RWPE2 (cell line): ENCODE data around the gene B4GALNT3.

Experiments
- ATAC-seq: fragments of 200-7000 bp; cut with Tn5 transposase; 3 replicates; pipeline ENCODE4 v1.9.1; 2021; ENCODE audit warnings: low read depth
- DNase-seq: peaks from one replicate; pipeline ENCODE4 v3.0.0-alpha.2; 2020; ENCODE audit warnings: low spot score
- H3K27ac ChIP-seq: fragments of 450-650 bp; 2 replicates; pipeline ENCODE4 v1.5.1; 2017; ENCODE audit warnings: mild to moderate bottlenecking; ENCODE audit not compliant: poor library complexity, severe bottlenecking
- H3K27me3 ChIP-seq: fragments of 250-450 bp; sonication (Bioruptor Pico); 2 replicates; pipeline ENCODE4 v1.5.1; 2021; ENCODE audit warnings: mild to moderate bottlenecking, moderate library complexity; ENCODE audit not compliant: insufficient read depth, poor library complexity, severe bottlenecking
- H3K36me3 ChIP-seq: fragments of 250-450 bp; sonication (Bioruptor Pico); 2 replicates; pipeline ENCODE4 v1.5.1; 2020; ENCODE audit warnings: low read depth, mild to moderate bottlenecking, moderate library complexity
- H3K4me1 ChIP-seq: fragments of 250-450 bp; sonication (Bioruptor Pico); 2 replicates; pipeline ENCODE4 v1.5.1; 2021; ENCODE audit warnings: mild to moderate bottlenecking, moderate library complexity; ENCODE audit not compliant: insufficient read depth, poor library complexity, severe bottlenecking
- H3K4me3 ChIP-seq: fragments of 250-450 bp; sonication (Bioruptor Pico); 2 replicates; pipeline ENCODE4 v1.5.1; 2021; ENCODE audit warnings: mild to moderate bottlenecking, moderate library complexity; ENCODE audit not compliant: severe bottlenecking
- H3K9me3 ChIP-seq: fragments of 250-450 bp; sonication (Bioruptor Pico); 2 replicates; pipeline ENCODE4 v1.5.1; 2021; ENCODE audit warnings: mild to moderate bottlenecking, moderate library complexity; ENCODE audit not compliant: severe bottlenecking
- TF ChIP-seq, protein P1 (sequence below): fragments of 450-650 bp; IDR thresholded peaks from one replicate; pipeline ENCODE4 v1.5.1; 2017; ENCODE audit warnings: mild to moderate bottlenecking, moderate library complexity; ENCODE audit not compliant: poor library complexity, severe bottlenecking

The B4GALNT3 gene

DNA sequence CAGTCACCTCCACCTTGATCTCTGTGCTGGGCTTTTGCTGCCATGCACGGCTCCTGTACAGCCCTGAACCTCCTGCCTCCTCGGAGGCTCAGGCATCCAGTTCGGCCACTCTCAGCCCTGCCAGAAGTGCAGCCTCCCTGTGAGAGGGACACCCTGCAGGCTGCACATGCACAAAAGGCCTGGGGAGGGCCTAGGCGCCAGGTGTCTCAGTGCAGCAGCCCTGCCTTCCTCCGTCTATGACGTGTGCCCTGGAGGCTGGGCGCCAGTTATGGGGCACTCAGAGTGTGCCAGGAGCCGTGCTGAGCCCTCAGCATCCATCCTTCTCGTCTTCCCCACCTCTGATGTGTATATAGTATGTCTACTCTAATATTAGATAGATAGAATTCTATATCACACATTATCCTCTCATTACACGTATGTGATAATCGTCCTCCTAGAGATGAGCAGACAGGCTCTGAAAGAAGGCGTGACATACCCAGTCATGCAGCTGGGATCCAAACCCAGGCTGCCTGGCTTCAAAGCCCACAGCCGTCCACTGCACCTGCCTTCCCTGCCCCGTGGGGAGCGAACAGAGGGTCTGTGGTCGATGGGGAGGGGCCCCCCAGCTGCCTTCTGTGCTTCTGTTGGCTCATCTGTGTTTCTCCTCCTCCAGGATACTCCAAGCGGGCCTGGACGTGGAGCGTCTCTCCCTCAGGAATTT, 101.1 kb downstream of the B4GALNT3 start:
- no peaks in the 10 kb centered on the region for H3K36me3 ChIP-seq
- DNase-seq, result peak; percentile 42

GRCh38 chr12:561391-561705, 101.6 kb downstream of the B4GALNT3 start:
- TF ChIP-seq, protein P1, sequence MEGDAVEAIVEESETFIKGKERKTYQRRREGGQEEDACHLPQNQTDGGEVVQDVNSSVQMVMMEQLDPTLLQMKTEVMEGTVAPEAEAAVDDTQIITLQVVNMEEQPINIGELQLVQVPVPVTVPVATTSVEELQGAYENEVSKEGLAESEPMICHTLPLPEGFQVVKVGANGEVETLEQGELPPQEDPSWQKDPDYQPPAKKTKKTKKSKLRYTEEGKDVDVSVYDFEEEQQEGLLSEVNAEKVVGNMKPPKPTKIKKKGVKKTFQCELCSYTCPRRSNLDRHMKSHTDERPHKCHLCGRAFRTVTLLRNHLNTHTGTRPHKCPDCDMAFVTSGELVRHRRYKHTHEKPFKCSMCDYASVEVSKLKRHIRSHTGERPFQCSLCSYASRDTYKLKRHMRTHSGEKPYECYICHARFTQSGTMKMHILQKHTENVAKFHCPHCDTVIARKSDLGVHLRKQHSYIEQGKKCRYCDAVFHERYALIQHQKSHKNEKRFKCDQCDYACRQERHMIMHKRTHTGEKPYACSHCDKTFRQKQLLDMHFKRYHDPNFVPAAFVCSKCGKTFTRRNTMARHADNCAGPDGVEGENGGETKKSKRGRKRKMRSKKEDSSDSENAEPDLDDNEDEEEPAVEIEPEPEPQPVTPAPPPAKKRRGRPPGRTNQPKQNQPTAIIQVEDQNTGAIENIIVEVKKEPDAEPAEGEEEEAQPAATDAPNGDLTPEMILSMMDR, result no peak
- Histone ChIP-seq H3K27ac (no peak overlapping the region), H3K36me3 (no peaks in the 10 kb centered on the region), H3K4me1 (no peaks in the 10 kb centered on the region), H3K27me3 (no peaks in the 10 kb centered on the region), H3K4me3 (no peak overlapping the region), H3K9me3 (no peaks in the 10 kb centered on the region)
- ATAC-seq (no peak), DNase-seq (peak; percentile 34)

More for the DNA sequence above, 101.1 kb downstream of the B4GALNT3 start:
- no peak for ATAC-seq
- Histone ChIP-seq H3K27ac (no peak overlapping the region), H3K27me3 (no peaks in the 10 kb centered on the region), H3K4me1 (no peaks in the 10 kb centered on the region), H3K9me3 (no peaks in the 10 kb centered on the region), H3K4me3 (no peak overlapping the region)
- TF ChIP-seq, protein P1, result no peak

DNA sequence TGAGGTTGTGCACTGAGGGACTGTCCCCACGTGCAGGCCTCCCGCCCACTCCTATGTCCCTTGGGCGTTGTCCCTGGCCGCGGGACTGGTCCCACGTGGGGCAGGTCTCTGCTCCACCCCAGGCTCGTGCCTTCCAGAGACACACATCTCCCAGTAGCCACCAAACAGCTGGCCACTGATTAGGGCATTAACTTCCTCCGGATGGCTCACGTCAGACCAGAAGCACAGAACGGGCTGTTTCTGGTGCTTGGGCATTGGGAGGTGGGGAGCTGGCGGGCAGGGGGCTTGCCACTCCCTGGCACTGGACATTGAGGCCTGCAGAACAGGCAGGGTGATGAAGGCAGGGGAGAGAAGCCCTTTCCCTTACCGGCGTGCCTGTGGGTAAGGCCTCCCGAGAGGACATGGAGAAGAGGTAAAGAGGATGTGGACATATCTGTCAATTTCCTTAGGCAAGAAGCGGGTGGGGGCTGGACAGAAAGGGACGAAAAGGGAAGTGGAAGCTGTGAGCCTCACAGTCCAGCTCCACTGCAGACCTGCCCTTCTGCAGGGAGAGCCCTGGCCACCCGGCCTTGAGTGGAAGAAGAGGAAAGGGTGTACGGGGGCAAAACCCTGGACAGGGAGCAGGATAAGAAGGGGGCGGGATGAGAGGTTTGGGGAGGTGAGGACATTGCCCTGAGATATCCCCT, 102.3 kb downstream of the B4GALNT3 start:
- ATAC-seq, result no peak
- no peaks in the 10 kb centered on the region for H3K4me1 ChIP-seq
- no peaks in the 10 kb centered on the region for H3K27me3 ChIP-seq
- TF ChIP-seq, protein P1, result no peak
- H3K9me3 ChIP-seq, result no peaks in the 10 kb centered on the region
- no peak overlapping the region for H3K27ac ChIP-seq
- no peak overlapping the region for H3K4me3 ChIP-seq
- DNase-seq, result no peak
- no peaks in the 10 kb centered on the region for H3K36me3 ChIP-seq

DNA sequence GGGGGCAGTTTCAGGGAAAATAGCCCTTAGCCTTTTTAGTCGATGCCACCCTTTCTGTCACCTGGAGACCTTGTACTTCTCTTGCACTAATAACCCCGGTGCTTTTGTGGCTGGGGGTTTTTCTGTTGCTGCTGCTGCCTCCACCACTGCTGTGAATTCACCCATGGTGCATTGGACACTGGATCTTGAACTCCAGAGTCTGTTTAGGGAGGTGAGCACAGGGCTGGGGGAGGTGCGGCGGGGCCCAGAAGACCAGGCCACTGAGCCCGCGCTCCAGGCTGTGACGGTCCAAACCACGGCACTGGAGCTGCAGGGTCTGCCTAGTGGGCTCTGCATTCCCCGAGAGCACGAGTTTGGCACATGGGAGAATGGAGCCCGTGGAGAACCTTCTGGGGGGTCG, 102.9 kb downstream of the B4GALNT3 start:
- no peak overlapping the region for H3K4me3 ChIP-seq
- TF ChIP-seq, protein P1, result no peak
- H3K4me1 ChIP-seq, result no peaks in the 10 kb centered on the region

DNA sequence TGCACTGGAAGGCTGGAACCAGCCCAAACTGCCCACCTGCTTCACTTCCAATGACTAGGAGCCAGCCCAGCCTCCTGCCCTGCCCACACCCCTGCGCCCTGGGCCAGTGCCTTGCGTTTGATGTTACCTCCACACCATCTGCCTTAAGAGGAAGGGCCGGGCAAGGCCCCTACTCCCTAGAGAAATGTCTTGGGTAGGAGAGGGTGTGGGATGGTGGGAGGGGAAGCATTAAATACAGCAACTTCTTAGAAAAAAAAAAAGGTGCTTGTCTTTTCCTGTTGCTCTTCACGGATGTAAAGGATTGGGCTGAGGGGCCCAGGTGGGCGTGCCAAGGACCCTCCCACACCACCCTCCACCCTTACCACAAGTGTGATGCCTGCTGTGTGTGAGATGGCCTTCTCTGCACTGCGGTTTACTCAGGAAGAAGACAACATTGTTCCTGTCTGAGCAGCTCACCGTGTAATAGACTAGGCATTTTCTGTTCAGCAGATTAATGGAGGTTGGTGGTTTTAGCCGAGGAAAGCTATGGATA, 103.6 kb downstream of the B4GALNT3 start:
- Histone ChIP-seq H3K27ac (no peak overlapping the region), H3K36me3 (no peaks in the 10 kb centered on the region), H3K4me3 (no peak overlapping the region), H3K27me3 (no peaks in the 10 kb centered on the region), H3K4me1 (no peaks in the 10 kb centered on the region), H3K9me3 (no peaks in the 10 kb centered on the region)
- ATAC-seq (no peak), DNase-seq (no peak)
- TF ChIP-seq, protein P1, result no peak

More for the DNA sequence above, 102.9 kb downstream of the B4GALNT3 start:
- ATAC-seq (no peak), DNase-seq (no peak)
- Histone ChIP-seq H3K36me3 (no peaks in the 10 kb centered on the region), H3K9me3 (no peaks in the 10 kb centered on the region), H3K27ac (no peak overlapping the region), H3K27me3 (no peaks in the 10 kb centered on the region)
